HEK293 (cell line): ENCODE data around the gene LRCH1.

Experiments used
- GFI1B ChIP-seq: fragments of 450-650 bp; formaldehyde crosslinking; IDR thresholded peaks from 2 replicates; pipeline ENCODE4 v1.5.1; 2016; ENCODE audit warnings: missing biosample characterization, missing genetic modification characterization
- GLIS1 ChIP-seq: fragments of 450-650 bp; formaldehyde crosslinking; IDR thresholded peaks from 2 replicates; pipeline ENCODE4 v1.5.1; 2016; ENCODE audit warnings: missing biosample characterization, missing genetic modification characterization
- GLIS2 ChIP-seq: fragments of 450-650 bp; formaldehyde crosslinking; IDR thresholded peaks from 2 replicates; pipeline ENCODE4 v1.5.1; 2016; ENCODE audit warnings: missing biosample characterization, missing genetic modification characterization
- IKZF3 ChIP-seq: fragments of 450-650 bp; IDR thresholded peaks from 2 replicates; pipeline ENCODE4 v1.5.0; 2018; ENCODE audit warnings: missing biosample characterization, mild to moderate bottlenecking, missing genetic modification characterization, moderate library complexity
- MEIS1 ChIP-seq: sonication (generic); formaldehyde crosslinking; IDR thresholded peaks from 2 replicates; pipeline ENCODE4 v1.8.1; 2022; ENCODE audit warnings: missing genetic modification reagents, mild to moderate bottlenecking, borderline replicate concordance
- RBAK ChIP-seq: fragments of 450-650 bp; formaldehyde crosslinking; IDR thresholded peaks from 2 replicates; pipeline ENCODE4 v1.5.1; 2016; ENCODE audit warnings: missing biosample characterization, missing genetic modification characterization
- SP7 ChIP-seq: fragments of 450-650 bp; formaldehyde crosslinking; IDR thresholded peaks from 2 replicates; pipeline ENCODE4 v1.5.1; 2016; ENCODE audit warnings: missing biosample characterization, missing genetic modification characterization
- ZBTB7A ChIP-seq: fragments of 450-650 bp; formaldehyde crosslinking; IDR thresholded peaks from 2 replicates; pipeline ENCODE4 v1.5.1; 2016; ENCODE audit warnings: low read depth, missing biosample characterization, missing genetic modification characterization
- ZFHX2 ChIP-seq: fragments of 450-650 bp; formaldehyde crosslinking; conservative IDR thresholded peaks from 2 replicates; pipeline ENCODE4 v1.5.1; 2016; ENCODE audit warnings: missing biosample characterization, missing genetic modification characterization
- ZNF112 ChIP-seq: fragments of 450-650 bp; formaldehyde crosslinking; IDR thresholded peaks from 2 replicates; pipeline ENCODE4 v1.5.0; 2017; ENCODE audit warnings: missing biosample characterization, missing genetic modification characterization
- ZNF133 ChIP-seq: fragments of 450-650 bp; formaldehyde crosslinking; IDR thresholded peaks from 2 replicates; pipeline ENCODE4 v1.5.1; 2016; ENCODE audit warnings: missing biosample characterization, missing genetic modification characterization
- ZNF174 ChIP-seq: fragments of 450-650 bp; formaldehyde crosslinking; IDR thresholded peaks from 2 replicates; pipeline ENCODE4 v1.5.0; 2017; ENCODE audit warnings: missing biosample characterization, mild to moderate bottlenecking, missing genetic modification characterization
- ZNF223 ChIP-seq: fragments of 450-650 bp; formaldehyde crosslinking; IDR thresholded peaks from 2 replicates; pipeline ENCODE4 v1.5.1; 2016; ENCODE audit warnings: missing biosample characterization, missing genetic modification characterization
- ZNF239 ChIP-seq: fragments of 450-650 bp; formaldehyde crosslinking; IDR thresholded peaks from 2 replicates; pipeline ENCODE4 v1.5.1; 2016; ENCODE audit warnings: missing biosample characterization, missing genetic modification characterization
- ZNF324 ChIP-seq: fragments of 450-650 bp; formaldehyde crosslinking; IDR thresholded peaks from 2 replicates; pipeline ENCODE4 v1.5.1; 2016; ENCODE audit warnings: missing biosample characterization, missing genetic modification characterization
- ZNF394 ChIP-seq: fragments of 450-650 bp; formaldehyde crosslinking; IDR thresholded peaks from 2 replicates; pipeline ENCODE4 v1.5.1; 2016; ENCODE audit warnings: missing biosample characterization, missing genetic modification characterization, mild to moderate bottlenecking, moderate library complexity, borderline replicate concordance
- ZNF501 ChIP-seq: fragments of 450-650 bp; formaldehyde crosslinking; IDR thresholded peaks from 2 replicates; pipeline ENCODE4 v1.5.1; 2016; ENCODE audit warnings: missing biosample characterization, missing genetic modification characterization
- ZNF558 ChIP-seq: fragments of 450-650 bp; formaldehyde crosslinking; IDR thresholded peaks from 2 replicates; pipeline ENCODE4 v1.5.1; 2016; ENCODE audit warnings: missing biosample characterization, missing genetic modification characterization
- ZNF560 ChIP-seq: fragments of 450-650 bp; formaldehyde crosslinking; IDR thresholded peaks from 2 replicates; pipeline ENCODE4 v1.5.1; 2017; ENCODE audit warnings: missing biosample characterization, missing genetic modification characterization, borderline replicate concordance
- ZNF600 ChIP-seq: fragments of 450-650 bp; formaldehyde crosslinking; IDR thresholded peaks from 2 replicates; pipeline ENCODE4 v1.5.1; 2016; ENCODE audit warnings: missing biosample characterization, missing genetic modification characterization
- ZNF610 ChIP-seq: fragments of 450-650 bp; formaldehyde crosslinking; IDR thresholded peaks from 2 replicates; pipeline ENCODE4 v1.5.1; 2016; ENCODE audit warnings: missing biosample characterization, missing genetic modification characterization, borderline replicate concordance
- ZNF621 ChIP-seq: fragments of 450-650 bp; formaldehyde crosslinking; IDR thresholded peaks from 2 replicates; pipeline ENCODE4 v1.5.1; 2017; ENCODE audit warnings: missing biosample characterization, missing genetic modification characterization
- ZNF623 ChIP-seq: fragments of 450-650 bp; formaldehyde crosslinking; IDR thresholded peaks from 2 replicates; pipeline ENCODE4 v1.5.1; 2016; ENCODE audit warnings: missing biosample characterization, missing genetic modification characterization
- ZNF654 ChIP-seq: fragments of 450-650 bp; formaldehyde crosslinking; IDR thresholded peaks from 2 replicates; pipeline ENCODE4 v1.5.1; 2016; ENCODE audit warnings: low read depth, missing biosample characterization, missing genetic modification characterization
- ZNF664 ChIP-seq: fragments of 450-650 bp; formaldehyde crosslinking; IDR thresholded peaks from 2 replicates; pipeline ENCODE4 v1.5.1; 2016; ENCODE audit warnings: missing biosample characterization, missing genetic modification characterization
- ZNF837 ChIP-seq: fragments of 450-650 bp; formaldehyde crosslinking; IDR thresholded peaks from 2 replicates; pipeline ENCODE4 v1.5.1; 2016; ENCODE audit warnings: missing biosample characterization, missing genetic modification characterization
- ZSCAN23 ChIP-seq: fragments of 450-650 bp; formaldehyde crosslinking; IDR thresholded peaks from 2 replicates; pipeline ENCODE4 v1.5.1; 2016; ENCODE audit warnings: missing biosample characterization, missing genetic modification characterization
- ZSCAN30 ChIP-seq: fragments of 450-650 bp; IDR thresholded peaks from 2 replicates; pipeline ENCODE4 v1.5.1; 2018; ENCODE audit warnings: missing biosample characterization, mild to moderate bottlenecking, missing genetic modification characterization, moderate library complexity
- TF ChIP-seq, protein P1 (sequence below): fragments of 450-650 bp; formaldehyde crosslinking; IDR thresholded peaks from 2 replicates; pipeline ENCODE4 v1.5.1; 2016; ENCODE audit warnings: missing biosample characterization, missing genetic modification characterization
- TF ChIP-seq, protein P2 (sequence below): fragments of 450-650 bp; formaldehyde crosslinking; IDR thresholded peaks from 2 replicates; pipeline ENCODE4 v1.5.1; 2016; ENCODE audit warnings: missing biosample characterization, missing genetic modification characterization

The LRCH1 gene

DNA sequence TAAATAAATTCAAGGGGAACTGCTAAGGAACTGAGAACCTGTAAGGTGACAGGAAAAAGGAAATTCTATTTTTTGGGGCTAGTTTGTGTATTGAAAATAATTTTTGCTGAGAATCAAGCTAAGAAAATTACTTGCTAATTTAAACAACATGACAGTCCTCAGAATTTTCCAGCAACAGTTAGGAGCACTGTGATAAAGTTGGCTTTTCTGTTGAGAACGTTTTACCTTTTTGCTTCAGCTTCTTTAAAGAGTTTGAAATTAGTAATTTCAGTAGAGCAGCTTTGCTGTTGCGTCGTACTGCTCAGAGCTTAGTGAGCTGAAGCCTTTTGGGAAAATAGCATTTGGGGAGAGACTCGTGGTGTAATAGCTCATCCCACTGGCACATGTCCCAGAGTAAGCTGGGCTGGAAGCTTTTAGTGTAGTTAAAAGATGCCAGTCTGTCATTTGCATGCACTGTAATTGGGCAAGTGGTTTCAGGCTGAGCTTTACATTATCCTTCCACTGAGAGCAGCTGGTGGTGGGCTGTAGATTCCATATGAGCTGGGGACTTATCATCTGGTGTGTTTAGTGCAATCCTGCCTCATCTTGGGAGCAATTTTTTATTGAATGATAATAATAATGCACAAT is 69.8 kb downstream of the LRCH1 start (continued):
- TF ChIP-seq, protein P1, sequence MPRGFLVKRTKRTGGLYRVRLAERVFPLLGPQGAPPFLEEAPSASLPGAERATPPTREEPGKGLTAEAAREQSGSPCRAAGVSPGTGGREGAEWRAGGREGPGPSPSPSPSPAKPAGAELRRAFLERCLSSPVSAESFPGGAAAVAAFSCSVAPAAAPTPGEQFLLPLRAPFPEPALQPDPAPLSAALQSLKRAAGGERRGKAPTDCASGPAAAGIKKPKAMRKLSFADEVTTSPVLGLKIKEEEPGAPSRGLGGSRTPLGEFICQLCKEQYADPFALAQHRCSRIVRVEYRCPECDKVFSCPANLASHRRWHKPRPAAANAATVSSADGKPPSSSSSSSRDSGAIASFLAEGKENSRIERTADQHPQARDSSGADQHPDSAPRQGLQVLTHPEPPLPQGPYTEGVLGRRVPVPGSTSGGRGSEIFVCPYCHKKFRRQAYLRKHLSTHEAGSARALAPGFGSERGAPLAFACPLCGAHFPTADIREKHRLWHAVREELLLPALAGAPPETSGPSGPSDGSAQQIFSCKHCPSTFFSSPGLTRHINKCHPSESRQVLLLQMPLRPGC (tag by site-specific recombination): no peak
- TF ChIP-seq ZNF837 (tag by site-specific recombination) (no peak), ZNF621 (tag by site-specific recombination) (no peak), ZSCAN30 (tag by site-specific recombination) (peak; percentile 83), ZNF133 (tag by site-specific recombination) (no peak), SP7 (tag by site-specific recombination) (peak; percentile 50), ZNF394 (tag by site-specific recombination) (peak; percentile 35; the same call in 1 of the 2 replicates), ZNF324 (tag by site-specific recombination) (no peak), GFI1B (tag by site-specific recombination) (no peak), ZNF610 (tag by site-specific recombination) (no peak), ZBTB7A (tag by site-specific recombination) (no peak), ZNF623 (tag by site-specific recombination) (no peak), RBAK (tag by site-specific recombination) (no peak), ZNF664 (tag by site-specific recombination) (peak; percentile 75; the same call in 1 of the 2 replicates), ZNF560 (tag by site-specific recombination) (no peak), ZNF501 (tag by site-specific recombination) (no peak), ZNF112 (tag by site-specific recombination) (no peak), ZNF174 (tag by site-specific recombination) (no peak), ZNF558 (tag by site-specific recombination) (no peak), MEIS1 (CRISPR knock-in tag) (no peak), ZNF600 (peak; percentile 52; the same call in 1 of the 2 replicates), ZSCAN23 (tag by site-specific recombination) (no peak), ZNF239 (tag by site-specific recombination) (no peak), IKZF3 (tag by site-specific recombination) (peak; percentile 71), ZFHX2 (tag by site-specific recombination) (no peak), GLIS2 (tag by site-specific recombination) (no peak), ZNF654 (no peak), ZNF223 (tag by site-specific recombination) (no peak), GLIS1 (no peak)
- TF ChIP-seq, protein P2, sequence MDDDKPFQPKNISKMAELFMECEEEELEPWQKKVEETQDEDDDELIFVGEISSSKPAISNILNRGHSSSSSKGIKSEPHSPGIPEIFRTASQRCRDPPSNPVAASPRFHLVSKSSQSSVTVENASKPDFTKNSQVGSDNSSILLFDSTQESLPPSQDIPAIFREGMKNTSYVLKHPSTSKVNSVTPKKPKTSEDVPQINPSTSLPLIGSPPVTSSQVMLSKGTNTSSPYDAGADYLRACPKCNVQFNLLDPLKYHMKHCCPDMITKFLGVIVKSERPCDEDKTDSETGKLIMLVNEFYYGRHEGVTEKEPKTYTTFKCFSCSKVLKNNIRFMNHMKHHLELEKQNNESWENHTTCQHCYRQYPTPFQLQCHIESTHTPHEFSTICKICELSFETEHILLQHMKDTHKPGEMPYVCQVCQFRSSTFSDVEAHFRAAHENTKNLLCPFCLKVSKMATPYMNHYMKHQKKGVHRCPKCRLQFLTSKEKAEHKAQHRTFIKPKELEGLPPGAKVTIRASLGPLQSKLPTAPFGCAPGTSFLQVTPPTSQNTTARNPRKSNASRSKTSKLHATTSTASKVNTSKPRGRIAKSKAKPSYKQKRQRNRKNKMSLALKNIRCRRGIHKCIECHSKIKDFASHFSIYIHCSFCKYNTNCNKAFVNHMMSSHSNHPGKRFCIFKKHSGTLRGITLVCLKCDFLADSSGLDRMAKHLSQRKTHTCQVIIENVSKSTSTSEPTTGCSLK (tag by site-specific recombination): no peak
